Neural progenitor cell (in vitro differentiated cells): ENCODE results near the gene IARS2. TPM values are rescaled to one million over a fixed set of nuclear protein-coding genes. Genes with fewer than 3 reads are reported as not detected.

Experiments used
- DNase-seq: peaks from one replicate; pipeline ENCODE4 v3.0.0-alpha.2; 2016; ENCODE audit warnings: low spot score
- H2AFZ ChIP-seq: fragments of 200-600 bp; sonication (generic); replicated peaks from 2 replicates; pipeline ENCODE4 v1.6.1; 2016; ENCODE audit warnings: antibody characterized with exemption
- H3F3A ChIP-seq: fragments of 200-600 bp; sonication (generic); 2 replicates; pipeline ENCODE4 v1.6.1; 2016; ENCODE audit warnings: antibody characterized with exemption, low read depth
- H3K27ac ChIP-seq: fragments of 200-600 bp; sonication (generic); 2 replicates; pipeline ENCODE4 v1.5.1; 2016; ENCODE audit warnings: mild to moderate bottlenecking
- H3K27me3 ChIP-seq: fragments of 200-600 bp; sonication (generic); 2 replicates; pipeline ENCODE4 v1.6.1; 2016; ENCODE audit warnings: mild to moderate bottlenecking, moderate library complexity
- H3K36me3 ChIP-seq: fragments of 200-600 bp; sonication (generic); 2 replicates; pipeline ENCODE4 v1.5.1; 2016
- H3K4me1 ChIP-seq: fragments of 200-600 bp; sonication (generic); 2 replicates; pipeline ENCODE4 v1.6.1; 2016; ENCODE audit warnings: mixed run types
- H3K4me2 ChIP-seq: fragments of 200-600 bp; sonication (generic); 2 replicates; pipeline ENCODE4 v1.6.1; 2016
- H3K4me3 ChIP-seq: fragments of 200-600 bp; sonication (generic); 2 replicates; pipeline ENCODE4 v1.5.1; 2016
- H3K79me2 ChIP-seq: fragments of 200-600 bp; sonication (generic); 2 replicates; pipeline ENCODE4 v1.6.1; 2016; ENCODE audit warnings: low read depth
- H3K9ac ChIP-seq: fragments of 200-600 bp; sonication (generic); 2 replicates; pipeline ENCODE4 v1.6.1; 2016
- H3K9me3 ChIP-seq: fragments of 200-600 bp; sonication (generic); 2 replicates; pipeline ENCODE4 v1.5.1; 2016; ENCODE audit warnings: low read depth
- H4K20me1 ChIP-seq: fragments of 200-600 bp; sonication (generic); 2 replicates; pipeline ENCODE4 v1.6.1; 2016; ENCODE audit warnings: low read depth
- H3K27ac Mint-ChIP-seq: 3 replicates; pipeline ENCODE4 v1.8.0; 2021; ENCODE audit warnings: mixed read lengths
- H3K27me3 Mint-ChIP-seq: 2 replicates; pipeline ENCODE4 v1.8.0; 2022; ENCODE audit warnings: low read depth, mild to moderate bottlenecking, inconsistent platforms, moderate library complexity, mixed read lengths; ENCODE audit not compliant: insufficient read depth
- H3K36me3 Mint-ChIP-seq: 3 replicates; pipeline ENCODE4 v1.8.0; 2021; ENCODE audit warnings: mixed read lengths
- H3K4me1 Mint-ChIP-seq: 3 replicates; pipeline ENCODE4 v1.8.0; 2021; ENCODE audit warnings: mixed read lengths
- H3K4me3 Mint-ChIP-seq: 3 replicates; pipeline ENCODE4 v1.8.0; 2021; ENCODE audit warnings: mild to moderate bottlenecking, moderate library complexity, mixed read lengths
- H3K9me3 Mint-ChIP-seq: 3 replicates; pipeline ENCODE4 v1.8.0; 2020; ENCODE audit warnings: mixed read lengths
- CTCF ChIP-seq: fragments of 200-600 bp; sonication (generic); IDR thresholded peaks from 2 replicates; pipeline ENCODE4 v1.5.1; 2017; ENCODE audit warnings: antibody characterized with exemption, mild to moderate bottlenecking
- EZH2 ChIP-seq: fragments of 200-600 bp; sonication (generic); IDR thresholded peaks from 2 replicates; pipeline ENCODE4 v1.6.1; 2017; ENCODE audit warnings: antibody characterized with exemption, mild to moderate bottlenecking, moderate library complexity
- EZH2phosphoT487 ChIP-seq: fragments of 200-600 bp; sonication (generic); IDR thresholded peaks from 2 replicates; pipeline ENCODE4 v1.6.1; 2017; ENCODE audit warnings: antibody characterized with exemption
- total RNA-seq: library from RNA; depleted of rRNA; stranded (reverse); fragments of >200 nt; gene quantifications from 2 replicates; pipeline ENCODE4 v1.2.3, GENCODE V29; 2015; ENCODE audit warnings: low replicate concordance

IARS2 gene
- total RNA-seq, 1 donor from 2014 or later: 100 TPM

GRCh38 chr1:220123066-220123465 lies 29.1 kb downstream of the IARS2 start:
- peaks cover 3% of the 10 kb centered on the region for H4K20me1 ChIP-seq
- H3K36me3 ChIP-seq: peaks cover 3% of the 10 kb centered on the region
- H3K9me3 ChIP-seq: no peaks in the 10 kb centered on the region
- no peak overlapping the region for H3K4me2 ChIP-seq
- Mint-ChIP-seq H3K27ac (no peak overlapping the region), H3K36me3 (peaks cover 4% of the 10 kb centered on the region), H3K27me3 (no peaks in the 10 kb centered on the region), H3K4me1 (no peaks in the 10 kb centered on the region), H3K4me3 (no peak overlapping the region), H3K9me3 (no peaks in the 10 kb centered on the region)
- H3K9ac ChIP-seq: no peak overlapping the region
- H3K27ac ChIP-seq: no peak overlapping the region
- no peaks in the 10 kb centered on the region for H3K27me3 ChIP-seq
- no peak overlapping the region for H2AFZ ChIP-seq
- no peak for TF ChIP-seq EZH2phosphoT487
- no peak for TF ChIP-seq CTCF
- no peak for TF ChIP-seq EZH2
- DNase-seq: no peak
- no peaks in the 10 kb centered on the region for H3K4me1 ChIP-seq
- no peak overlapping the region for H3K4me3 ChIP-seq
- no peaks in the 10 kb centered on the region for H3K79me2 ChIP-seq
- H3F3A ChIP-seq: no peaks in the 10 kb centered on the region

- Histone ChIP-seq H4K20me1 (peaks cover 3% of the 10 kb centered on the region), H3K27me3 (no peaks in the 10 kb centered on the region), H3K79me2 (no peaks in the 10 kb centered on the region), H2AFZ (no peak overlapping the region), H3F3A (no peaks in the 10 kb centered on the region), H3K36me3 (no peaks in the 10 kb centered on the region), H3K4me1 (no peaks in the 10 kb centered on the region), H3K4me3 (no peak overlapping the region), H3K9ac (no peak overlapping the region), H3K27ac (no peak overlapping the region), H3K4me2 (no peak overlapping the region), H3K9me3 (no peaks in the 10 kb centered on the region)
- no peaks in the 10 kb centered on the region for H3K27me3 Mint-ChIP-seq
- H3K4me1 Mint-ChIP-seq: no peaks in the 10 kb centered on the region
- peaks cover 4% of the 10 kb centered on the region for H3K36me3 Mint-ChIP-seq
- no peaks in the 10 kb centered on the region for H3K9me3 Mint-ChIP-seq
- H3K4me3 Mint-ChIP-seq: no peak overlapping the region
- H3K27ac Mint-ChIP-seq: no peak overlapping the region
- peak; percentile 17 for DNase-seq
- no peak for TF ChIP-seq EZH2
- TF ChIP-seq CTCF: peak; percentile 39
Observed at GRCh38 chr1:220123889-220124288, 30.0 kb downstream of the IARS2 start.

DNA sequence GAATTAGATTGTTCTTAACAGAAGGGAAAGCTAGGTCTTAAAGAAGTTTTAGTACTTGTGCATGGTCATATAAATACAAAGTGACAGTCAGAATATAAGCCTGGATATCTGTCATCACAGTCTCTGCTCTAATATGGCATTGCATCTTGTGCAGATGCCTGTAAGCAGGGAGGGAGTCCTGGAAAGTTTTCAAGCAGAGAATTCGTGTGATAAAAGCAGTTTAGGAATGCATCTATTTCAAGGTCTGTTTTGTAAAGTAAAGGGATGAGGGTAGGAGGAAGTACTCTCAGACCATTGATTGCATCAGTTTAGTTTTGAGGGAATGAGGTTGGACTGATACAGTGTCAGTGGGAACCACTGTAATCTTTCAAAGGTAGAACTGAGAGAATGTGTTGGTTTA lies 30.6 kb downstream of the IARS2 start:
- Mint-ChIP-seq H3K9me3 (no peaks in the 10 kb centered on the region), H3K36me3 (peaks cover 7% of the 10 kb centered on the region), H3K4me1 (no peaks in the 10 kb centered on the region), H3K27me3 (no peaks in the 10 kb centered on the region), H3K27ac (no peak overlapping the region), H3K4me3 (no peak overlapping the region)
- Histone ChIP-seq H3K27me3 (no peaks in the 10 kb centered on the region), H3K27ac (no peak overlapping the region), H3K9me3 (no peaks in the 10 kb centered on the region), H3K36me3 (peaks cover 3% of the 10 kb centered on the region), H2AFZ (no peak overlapping the region), H3K9ac (no peak overlapping the region), H3K4me2 (no peak overlapping the region), H4K20me1 (peaks cover 3% of the 10 kb centered on the region), H3F3A (no peaks in the 10 kb centered on the region), H3K79me2 (no peaks in the 10 kb centered on the region), H3K4me3 (no peak overlapping the region), H3K4me1 (no peaks in the 10 kb centered on the region)
- no peak for TF ChIP-seq CTCF
- DNase-seq: no peak

- no peak overlapping the region for H3K4me3 ChIP-seq
- H3K9me3 ChIP-seq: no peaks in the 10 kb centered on the region
- H3F3A ChIP-seq: no peaks in the 10 kb centered on the region
- H3K27me3 Mint-ChIP-seq: no peaks in the 10 kb centered on the region
- H3K4me1 ChIP-seq: no peaks in the 10 kb centered on the region
- peaks cover 18% of the 10 kb centered on the region for H3K36me3 Mint-ChIP-seq
- TF ChIP-seq EZH2phosphoT487 (no peak), CTCF (no peak), EZH2 (no peak)
- no peak overlapping the region for H2AFZ ChIP-seq
- no peak overlapping the region for H3K4me3 Mint-ChIP-seq
- no peaks in the 10 kb centered on the region for H3K27me3 ChIP-seq
- H3K36me3 ChIP-seq: peaks cover 6% of the 10 kb centered on the region
- no peaks in the 10 kb centered on the region for H3K79me2 ChIP-seq
- H3K27ac Mint-ChIP-seq: no peak overlapping the region
- H3K9ac ChIP-seq: no peak overlapping the region
- H3K9me3 Mint-ChIP-seq: no peaks in the 10 kb centered on the region
- H3K4me2 ChIP-seq: no peak overlapping the region
- H4K20me1 ChIP-seq: peaks cover 3% of the 10 kb centered on the region
- DNase-seq: no peak
- no peak overlapping the region for H3K27ac ChIP-seq
- no peaks in the 10 kb centered on the region for H3K4me1 Mint-ChIP-seq
Observed at GRCh38 chr1:220127076-220127475, 33.1 kb downstream of the IARS2 start.
